GM19397 (cell line): ENCODE data around the gene KCTD5.
"Not testable (repeated sequence)": the region's sequence is repeated elsewhere in the genome, so short reads cannot be mapped to it uniquely, and the experiment has no call there.

Experiments
- ATAC-seq: cut with Tn5 transposase; IDR thresholded peaks from one replicate; pipeline ENCODE4 v1.9.1; 2021; ENCODE audit warnings: mild to moderate bottlenecking, moderate library complexity; ENCODE audit not compliant: unreplicated experiment

The KCTD5 gene

GRCh38 chr16:2682209-2683021 lies at the start of gene KCTD5:
Gene KCTD5 (plus strand): TSS chr16:2682523. CDS start chr16:2682549, 26 bp downstream.
- peak; percentile 69 for ATAC-seq

GRCh38 chr16:2639071-2639721 lies 43.1 kb upstream of the KCTD5 start:
- not testable (repeated sequence) for ATAC-seq

- not testable (repeated sequence) for ATAC-seq
Observed at GRCh38 chr16:2639722-2640072, 42.6 kb upstream of the KCTD5 start.

GRCh38 chr16:2642561-2642960 lies 39.8 kb upstream of the KCTD5 start:
- not testable (repeated sequence) for ATAC-seq

GRCh38 chr16:2644754-2645453 lies 37.4 kb upstream of the KCTD5 start:
- ATAC-seq: not testable (repeated sequence)

- ATAC-seq: not testable (repeated sequence)
Observed at GRCh38 chr16:2651268-2651871, 31.0 kb upstream of the KCTD5 start.

GRCh38 chr16:2653915-2654314 lies 28.4 kb upstream of the KCTD5 start:
- ATAC-seq: not testable (repeated sequence)

GRCh38 chr16:2654949-2655348 lies 27.4 kb upstream of the KCTD5 start:
- not testable (repeated sequence) for ATAC-seq

GRCh38 chr16:2656985-2657384 lies 25.3 kb upstream of the KCTD5 start:
- ATAC-seq: no peak

GRCh38 chr16:2657803-2658202 lies 24.5 kb upstream of the KCTD5 start:
- ATAC-seq: not testable (repeated sequence)

GRCh38 chr16:2659560-2659959 lies 22.8 kb upstream of the KCTD5 start:
- not testable (repeated sequence) for ATAC-seq

- ATAC-seq: not testable (repeated sequence)
Observed at GRCh38 chr16:2660014-2660662, 22.2 kb upstream of the KCTD5 start.

GRCh38 chr16:2660755-2661373 lies 21.5 kb upstream of the KCTD5 start:
- ATAC-seq: not testable (repeated sequence)

GRCh38 chr16:2663553-2664546 lies 18.5 kb upstream of the KCTD5 start:
- no peak for ATAC-seq

- ATAC-seq: no peak
Observed at GRCh38 chr16:2664574-2664982, 17.7 kb upstream of the KCTD5 start.

GRCh38 chr16:2666671-2667070 lies 15.7 kb upstream of the KCTD5 start:
- ATAC-seq: not testable (repeated sequence)

GRCh38 chr16:2669587-2669986 lies 12.7 kb upstream of the KCTD5 start:
- not testable (repeated sequence) for ATAC-seq

GRCh38 chr16:2670017-2670416 lies 12.3 kb upstream of the KCTD5 start:
- ATAC-seq: not testable (repeated sequence)

- not testable (repeated sequence) for ATAC-seq
Observed at GRCh38 chr16:2671193-2671592, 11.1 kb upstream of the KCTD5 start.
